Naive thymus-derived CD4-positive, alpha-beta T cell (primary cell): ENCODE results near the gene ULK4. TPM values are rescaled to one million over a fixed set of nuclear protein-coding genes. Genes with fewer than 3 reads are reported as not detected.

Experiments
- ATAC-seq: fragments of 150-1000 bp; cut with Tn5 transposase; 2 replicates; pipeline ENCODE4 v1.10.0; 2021; ENCODE audit warnings: mild to moderate bottlenecking, moderate library complexity
- CTCF ChIA-PET: fragments of 350-600 bp; sonication (Branson Sonifier 250); formaldehyde crosslinking; loops from one replicate; lab custom pipeline; 2021; ENCODE audit warnings: antibody characterized with exemption; lab: Charles Lee
- POLR2A ChIA-PET: fragments of 350-600 bp; sonication (Branson Sonifier 250); formaldehyde crosslinking; loops from one replicate; lab custom pipeline; 2021; ENCODE audit warnings: antibody characterized with exemption, inconsistent platforms; lab: Charles Lee
- DNase-seq, 9 donors: peaks; one replicate each; pipeline versions ENCODE4 v3.0.0 to v3.0.0-alpha.2; 2020 to 2022; ENCODE audit warnings: mixed read lengths in 1 of 9
- H3K27ac ChIP-seq: one replicate; pipeline ENCODE4 v1.7.0; 2013; ENCODE audit warnings: mild to moderate bottlenecking, low read depth, low read length, moderate library complexity
- H3K27me3 ChIP-seq, 2 donors: one replicate each; pipeline ENCODE4 v1.7.0; 2013; ENCODE audit warnings: low read length in 2 of 2, mild to moderate bottlenecking in 2 of 2, moderate library complexity in 2 of 2; ENCODE audit not compliant: control insufficient read depth in 2 of 2, insufficient read depth in 2 of 2
- H3K36me3 ChIP-seq, 3 experiments: 1 replicate in 2 of 3; 2 replicates in 1 of 3; pipeline ENCODE4 v1.7.0; 2013; ENCODE audit warnings: low read length in 3 of 3, mild to moderate bottlenecking in 3 of 3, moderate library complexity in 1 of 3; ENCODE audit not compliant: insufficient read depth in 3 of 3, control insufficient read depth in 2 of 3
- H3K4me1 ChIP-seq, 2 donors: one replicate each; pipeline ENCODE4 v1.7.0; 2013; ENCODE audit warnings: low read length in 2 of 2, mild to moderate bottlenecking in 2 of 2, moderate library complexity in 1 of 2; ENCODE audit not compliant: control insufficient read depth in 2 of 2, insufficient read depth in 2 of 2
- H3K4me3 ChIP-seq: 2 replicates; pipeline ENCODE4 v1.7.0; 2013; ENCODE audit warnings: mild to moderate bottlenecking, low read length
- H3K9me3 ChIP-seq, 3 experiments: 1 replicate in 2 of 3; 2 replicates in 1 of 3; pipeline ENCODE4 v1.7.0; 2013; ENCODE audit warnings: low read length in 3 of 3; ENCODE audit not compliant: control insufficient read depth in 2 of 3
- H3K27ac Mint-ChIP-seq, 9 donors: one replicate each; pipeline ENCODE4 v1.8.0; 2020 to 2022; ENCODE audit warnings: mixed read lengths in 9 of 9, mild to moderate bottlenecking in 8 of 9, moderate library complexity in 5 of 9, inconsistent platforms in 2 of 9
- H3K27me3 Mint-ChIP-seq, 5 donors: one replicate each; pipeline ENCODE4 v1.8.0; 2021 to 2022; ENCODE audit warnings: mixed read lengths in 5 of 5, mild to moderate bottlenecking in 1 of 5
- H3K36me3 Mint-ChIP-seq, 5 donors: one replicate each; pipeline ENCODE4 v1.8.0; 2020 to 2022; ENCODE audit warnings: mixed read lengths in 5 of 5, mild to moderate bottlenecking in 3 of 5, inconsistent platforms in 1 of 5
- H3K4me1 Mint-ChIP-seq, 7 donors: one replicate each; pipeline ENCODE4 v1.8.0; 2020 to 2022; ENCODE audit warnings: mixed read lengths in 7 of 7, mild to moderate bottlenecking in 3 of 7, inconsistent platforms in 1 of 7
- H3K4me3 Mint-ChIP-seq, 10 donors: one replicate each; pipeline ENCODE4 v1.8.0; 2020 to 2022; ENCODE audit warnings: mild to moderate bottlenecking in 10 of 10, mixed read lengths in 10 of 10, moderate library complexity in 6 of 10, inconsistent platforms in 2 of 10
- H3K9me3 Mint-ChIP-seq, 11 donors: one replicate each; pipeline ENCODE4 v1.8.0; 2020 to 2022; ENCODE audit warnings: mixed read lengths in 11 of 11, mild to moderate bottlenecking in 4 of 11, inconsistent platforms in 1 of 11, moderate library complexity in 1 of 11
- intact Hi-C, 2 donors: fragments of 100-400 bp; cut with micrococcal nuclease; formaldehyde crosslinking; loops; one replicate each; pipeline ENCODE4 v1.15.1; 2023
- polyA plus RNA-seq, 2 donors: library from polyadenylated mRNA; unstranded; fragments of 300-500 nt; fragmentation: Illumina TruSeq; gene quantifications; one replicate each; pipeline ENCODE4 v1.2.3, GENCODE V29; 2021
- total RNA-seq, 6 experiments: library from RNA in 5 of 6; stranded (reverse) in 5 of 6; gene quantifications; 1 replicate in 5 of 6; 2 replicates in 1 of 6; pipeline ENCODE4 v1.2.3 and lab custom pipeline; 2021 to 2026

ULK4 gene
- total and polyA plus RNA-seq, 7 experiments from 2014 or later, result 6.6 to 22.3 (median 18.9) TPM

DNA sequence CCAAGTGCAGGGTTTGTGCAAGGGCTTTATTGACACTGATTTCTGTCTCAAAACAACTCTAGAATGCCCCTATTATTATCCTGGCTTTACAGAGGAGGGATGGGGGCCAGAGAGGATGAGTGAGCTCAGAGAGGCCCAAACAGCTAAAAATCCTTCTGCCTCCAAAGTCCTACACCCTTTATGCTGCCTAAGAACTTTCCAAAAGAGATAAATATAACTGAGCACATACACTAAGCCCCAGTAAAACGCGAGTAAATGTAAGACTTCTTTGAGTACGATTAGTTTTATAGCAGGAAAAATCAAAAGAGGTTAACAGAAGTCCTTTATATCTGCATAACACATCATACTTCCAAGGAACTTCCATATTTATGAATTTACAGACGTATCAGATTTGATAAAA, 613.5 kb downstream of the ULK4 start:
- ChIA-PET CTCF (no interaction called here), POLR2A (no interaction called here)
- intact Hi-C loops, result no loop called here
- H3K4me3 ChIP-seq, result no peak overlapping the region
- no peaks in the 10 kb centered on the region for H3K4me1 ChIP-seq
- no peaks in the 10 kb centered on the region for H3K36me3 ChIP-seq
- no peaks in the 10 kb centered on the region for H3K27me3 ChIP-seq
- no peaks in the 10 kb centered on the region for H3K9me3 ChIP-seq
- H3K27ac ChIP-seq, result no peak overlapping the region
- DNase-seq (no peak), ATAC-seq (no peak)
- peaks cover 0 to 3% (median 0%) of the 10 kb centered on the region in 7 donors for H3K4me1 Mint-ChIP-seq
- H3K27ac Mint-ChIP-seq, result no peak overlapping the region
- peaks cover 0 to 28% (median 6%) of the 10 kb centered on the region in 11 donors for H3K9me3 Mint-ChIP-seq
- peaks cover 0 to 22% (median 0%) of the 10 kb centered on the region in 5 donors for H3K36me3 Mint-ChIP-seq
- no peaks in the 10 kb centered on the region for H3K27me3 Mint-ChIP-seq
- no peak overlapping the region for H3K4me3 Mint-ChIP-seq

- intact Hi-C loops, result no loop called here
- H3K4me3 Mint-ChIP-seq, result no peak overlapping the region
- H3K36me3 Mint-ChIP-seq, result peaks cover 0 to 22% (median 0%) of the 10 kb centered on the region in 5 donors
- ATAC-seq (no peak), DNase-seq (no peak)
- POLR2A ChIA-PET, result no interaction called here
- H3K4me1 Mint-ChIP-seq, result peaks cover 0 to 3% (median 0%) of the 10 kb centered on the region in 7 donors
- Histone ChIP-seq H3K27me3 (no peaks in the 10 kb centered on the region), H3K4me3 (no peak overlapping the region), H3K36me3 (no peaks in the 10 kb centered on the region), H3K9me3 (no peaks in the 10 kb centered on the region), H3K4me1 (no peaks in the 10 kb centered on the region), H3K27ac (no peak overlapping the region)
- CTCF ChIA-PET, result no interaction called here
- no peaks in the 10 kb centered on the region for H3K27me3 Mint-ChIP-seq
- no peak overlapping the region for H3K27ac Mint-ChIP-seq
- H3K9me3 Mint-ChIP-seq, result peaks cover 0 to 32% (median 6%) of the 10 kb centered on the region in 11 donors
Measured at GRCh38 chr3:41346698-41347270, 615.1 kb downstream of the ULK4 start.

- Mint-ChIP-seq H3K4me3 (no peak overlapping the region), H3K4me1 (peaks cover 0 to 2% (median 0%) of the 10 kb centered on the region in 7 donors), H3K27me3 (no peaks in the 10 kb centered on the region), H3K27ac (no peak overlapping the region), H3K9me3 (peaks cover 0 to 32% (median 6%) of the 10 kb centered on the region in 11 donors), H3K36me3 (peaks cover 0 to 20% (median 0%) of the 10 kb centered on the region in 5 donors)
- Histone ChIP-seq H3K27ac (no peak overlapping the region), H3K4me1 (no peaks in the 10 kb centered on the region), H3K36me3 (no peaks in the 10 kb centered on the region), H3K27me3 (no peaks in the 10 kb centered on the region), H3K4me3 (no peak overlapping the region), H3K9me3 (no peaks in the 10 kb centered on the region)
- intact Hi-C loops, result no loop called here
- no peak for ATAC-seq
- POLR2A ChIA-PET, result no interaction called here
- no peak for DNase-seq
- CTCF ChIA-PET, result no interaction called here
Measured at GRCh38 chr3:41345788-41346187, 616.1 kb downstream of the ULK4 start.

GRCh38 chr3:41339758-41340157, 622.1 kb downstream of the ULK4 start:
- ChIA-PET CTCF (interaction anchor here (0.6 kb wide), 1 partner anchor 555 kb away, joined by 3 read pairs; no protein-coding TSS in a partner anchor), POLR2A (no interaction called here)
- Histone ChIP-seq H3K36me3 (no peaks in the 10 kb centered on the region), H3K9me3 (no peaks in the 10 kb centered on the region), H3K4me3 (no peak overlapping the region), H3K27me3 (no peaks in the 10 kb centered on the region), H3K27ac (no peak overlapping the region), H3K4me1 (no peaks in the 10 kb centered on the region)
- Mint-ChIP-seq H3K27ac (no peak overlapping the region), H3K36me3 (peaks cover 0 to 8% (median 4%) of the 10 kb centered on the region in 5 donors), H3K4me1 (peaks cover 0 to 2% (median 0%) of the 10 kb centered on the region in 7 donors), H3K27me3 (no peaks in the 10 kb centered on the region), H3K4me3 (no peak overlapping the region), H3K9me3 (peaks cover 0 to 16% (median 4%) of the 10 kb centered on the region in 11 donors)
- no peak for DNase-seq
- ATAC-seq, result no peak
- intact Hi-C loops, result no loop called here

DNA sequence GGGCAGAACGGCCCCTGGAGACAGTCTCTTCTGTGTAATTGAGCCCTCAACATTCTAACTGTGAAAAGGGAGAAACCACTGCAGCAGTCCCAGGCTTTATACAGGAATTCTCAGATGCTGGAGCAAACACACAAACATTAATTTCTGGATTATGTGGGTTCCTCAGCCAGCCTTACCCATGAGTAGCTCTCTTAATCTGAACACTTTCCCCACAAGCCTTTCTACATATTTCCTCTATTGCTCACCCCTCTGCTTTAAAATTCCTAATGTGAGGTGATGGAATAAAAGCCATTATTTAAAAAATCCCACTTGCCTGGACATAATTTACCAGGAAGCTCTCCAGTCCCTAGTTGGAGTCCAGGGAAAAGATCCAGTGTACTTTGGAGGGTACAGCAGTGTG, 623.6 kb downstream of the ULK4 start:
- H3K27ac ChIP-seq, result no peak overlapping the region
- no peaks in the 10 kb centered on the region for H3K27me3 ChIP-seq
- no peak overlapping the region for H3K4me3 ChIP-seq
- H3K36me3 ChIP-seq, result no peaks in the 10 kb centered on the region
- peaks cover 0 to 4% (median 0%) of the 10 kb centered on the region in 11 donors for H3K9me3 Mint-ChIP-seq
- ATAC-seq, result no peak
- H3K36me3 Mint-ChIP-seq, result peaks cover 0 to 4% (median 0%) of the 10 kb centered on the region in 5 donors
- no peaks in the 10 kb centered on the region for H3K9me3 ChIP-seq
- H3K27me3 Mint-ChIP-seq, result no peaks in the 10 kb centered on the region
- intact Hi-C loops, result no loop called here
- H3K4me1 ChIP-seq, result no peaks in the 10 kb centered on the region
- CTCF ChIA-PET, result interaction anchor here (0.8 kb wide), 1 partner anchor 99 kb away, joined by 3 read pairs; no protein-coding TSS in a partner anchor
- no peak overlapping the region for H3K27ac Mint-ChIP-seq
- no peak overlapping the region for H3K4me3 Mint-ChIP-seq
- DNase-seq, result no peak
- POLR2A ChIA-PET, result no interaction called here
- peaks cover 0 to 4% (median 0%) of the 10 kb centered on the region in 7 donors for H3K4me1 Mint-ChIP-seq

GRCh38 chr3:41334426-41334825, 627.5 kb downstream of the ULK4 start:
- Mint-ChIP-seq H3K36me3 (peaks cover 0 to 2% (median 0%) of the 10 kb centered on the region in 5 donors), H3K27me3 (no peaks in the 10 kb centered on the region), H3K27ac (no peak overlapping the region), H3K4me1 (peaks cover 0 to 4% (median 0%) of the 10 kb centered on the region in 7 donors), H3K4me3 (no peak overlapping the region), H3K9me3 (no peaks in the 10 kb centered on the region)
- ATAC-seq (no peak), DNase-seq (no peak)
- intact Hi-C loops, result no loop called here
- H3K27me3 ChIP-seq, result no peaks in the 10 kb centered on the region
- H3K36me3 ChIP-seq, result no peaks in the 10 kb centered on the region
- POLR2A ChIA-PET, result no interaction called here
- no peaks in the 10 kb centered on the region for H3K9me3 ChIP-seq
- CTCF ChIA-PET, result no interaction called here
- H3K4me3 ChIP-seq, result no peak overlapping the region
- H3K27ac ChIP-seq, result no peak overlapping the region
- H3K4me1 ChIP-seq, result no peaks in the 10 kb centered on the region

GRCh38 chr3:41331041-41331440, 630.9 kb downstream of the ULK4 start:
- CTCF ChIA-PET, result no interaction called here
- H3K4me3 Mint-ChIP-seq, result no peak overlapping the region
- no peaks in the 10 kb centered on the region for H3K36me3 ChIP-seq
- H3K4me1 Mint-ChIP-seq, result peaks cover 0 to 4% (median 0%) of the 10 kb centered on the region in 7 donors
- no peaks in the 10 kb centered on the region for H3K9me3 ChIP-seq
- no peak for ATAC-seq
- H3K4me3 ChIP-seq, result no peak overlapping the region
- H3K27me3 Mint-ChIP-seq, result no peaks in the 10 kb centered on the region
- H3K36me3 Mint-ChIP-seq, result no peaks in the 10 kb centered on the region
- H3K4me1 ChIP-seq, result no peaks in the 10 kb centered on the region
- no peaks in the 10 kb centered on the region for H3K27me3 ChIP-seq
- no peak overlapping the region for H3K27ac Mint-ChIP-seq
- H3K9me3 Mint-ChIP-seq, result no peaks in the 10 kb centered on the region
- POLR2A ChIA-PET, result no interaction called here
- H3K27ac ChIP-seq, result no peak overlapping the region
- no peak for DNase-seq
- intact Hi-C loops, result no loop called here
